ENCODE data around the gene LIMCH1. TPM values are rescaled to one million over a fixed set of nuclear protein-coding genes. Genes with fewer than 3 reads are reported as not detected.

The LIMCH1 gene
- total RNA-seq, 1 experiment from 2014 or later = 19.7 TPM

DNA sequence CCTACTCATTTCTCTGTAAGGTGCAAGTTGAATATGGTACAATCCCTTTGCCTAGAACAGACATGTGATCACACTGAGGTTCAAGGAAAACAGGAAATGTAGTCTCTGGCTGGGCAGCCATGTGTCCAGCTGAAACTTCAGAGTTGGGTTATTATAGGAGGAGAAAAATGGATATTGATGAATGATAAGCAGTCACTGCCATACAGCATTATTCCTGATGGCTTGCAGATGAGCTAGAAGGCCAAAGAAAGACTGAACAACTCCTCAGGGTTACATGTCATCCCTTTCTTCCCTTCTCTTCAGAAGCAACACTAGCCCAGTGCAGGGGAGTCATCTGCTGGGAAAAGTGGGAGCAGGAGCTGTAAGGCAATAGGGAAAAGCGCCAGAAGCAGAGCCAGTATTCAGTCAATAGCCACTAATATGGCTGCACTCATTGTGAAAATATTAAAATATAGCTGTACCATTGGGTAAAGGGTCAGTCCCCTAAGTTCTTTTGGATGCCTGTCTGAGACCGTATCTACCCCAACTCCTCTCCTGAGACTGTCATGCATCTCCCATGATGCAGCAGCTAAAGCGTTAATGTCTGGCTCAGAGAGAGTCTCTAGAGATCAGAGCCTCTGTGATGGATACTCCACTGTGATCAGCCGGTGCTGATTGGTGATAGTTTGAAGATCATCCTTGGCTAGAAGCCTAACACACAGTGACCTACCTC lies 190.1 kb downstream of the LIMCH1 start:
- POLR2A ChIA-PET (ENCODE audit: unreplicated experiment) = no interaction called here
- H2AFZ ChIP-seq (ENCODE audit: low read length) = no peak overlapping the region
- H3K27ac ChIP-seq (ENCODE audit: low read length) = no peak overlapping the region
- intact Hi-C loops (cut with micrococcal nuclease) = no loop called here
- H3K27me3 ChIP-seq (ENCODE audit: low read length) = no peaks in the 10 kb centered on the region
- DNase-seq = no peak
- no peak for TF ChIP-seq EZH2 (IDR thresholded peaks at IDR 0.05; ENCODE audit: low read length, unreplicated experiment)
- no peaks in the 10 kb centered on the region for H4K20me1 ChIP-seq (ENCODE audit: low read length)
- H3K4me1 ChIP-seq (ENCODE audit: insufficient read depth, low read length) = no peaks in the 10 kb centered on the region
- no peaks in the 10 kb centered on the region for H3K79me2 ChIP-seq (ENCODE audit: low read length)
- ATAC-seq = no peak
- no peak overlapping the region for H3K9ac ChIP-seq (ENCODE audit: low read length)
- H3K4me3 ChIP-seq (ENCODE audit: low read length) = no peak overlapping the region
- H3K9me2 ChIP-seq (replicated peaks; ENCODE audit: low read length) = no peaks in the 10 kb centered on the region
- CTCF ChIA-PET = no interaction called here
- H3F3A ChIP-seq (ENCODE audit: low read length, unreplicated experiment) = no peaks in the 10 kb centered on the region
- H3K36me3 ChIP-seq (ENCODE audit: low read depth, low read length) = no peaks in the 10 kb centered on the region
- H3K9me3 ChIP-seq (ENCODE audit: low read length) = no peaks in the 10 kb centered on the region
- no TSS peak for BruUV-seq (replicated peaks)
- H3K4me2 ChIP-seq (ENCODE audit: low read length) = no peak overlapping the region

- no peak overlapping the region for H3K4me2 ChIP-seq (ENCODE audit: low read length)
- POLR2A ChIA-PET (ENCODE audit: unreplicated experiment) = no interaction called here
- no peak overlapping the region for H3K4me3 ChIP-seq (ENCODE audit: low read length)
- no peaks in the 10 kb centered on the region for H3K9me2 ChIP-seq (replicated peaks; ENCODE audit: low read length)
- no peaks in the 10 kb centered on the region for H3K4me1 ChIP-seq (ENCODE audit: insufficient read depth, low read length)
- H2AFZ ChIP-seq (ENCODE audit: low read length) = no peak overlapping the region
- no peaks in the 10 kb centered on the region for H3K36me3 ChIP-seq (ENCODE audit: low read depth, low read length)
- CTCF ChIA-PET = no interaction called here
- no peak overlapping the region for H3K27ac ChIP-seq (ENCODE audit: low read length)
- ATAC-seq = no peak
- H3K79me2 ChIP-seq (ENCODE audit: low read length) = no peaks in the 10 kb centered on the region
- DNase-seq = peak; percentile 21
- no peaks in the 10 kb centered on the region for H3K27me3 ChIP-seq (ENCODE audit: low read length)
- BruUV-seq (replicated peaks) = no TSS peak
- H3K9ac ChIP-seq (ENCODE audit: low read length) = no peak overlapping the region
- H3K9me3 ChIP-seq (ENCODE audit: low read length) = no peaks in the 10 kb centered on the region
- H3F3A ChIP-seq (ENCODE audit: low read length, unreplicated experiment) = no peaks in the 10 kb centered on the region
- intact Hi-C loops (cut with micrococcal nuclease) = no loop called here
- H4K20me1 ChIP-seq (ENCODE audit: low read length) = no peaks in the 10 kb centered on the region
- TF ChIP-seq CTCF (conservative IDR thresholded peaks at IDR 0.05; ENCODE audit: low read depth, low read length) = no peak
- no peak for TF ChIP-seq EZH2phosphoT487 (IDR thresholded peaks at IDR 0.05; ENCODE audit: borderline replicate concordance, low read length)
- no peak for TF ChIP-seq EZH2 (IDR thresholded peaks at IDR 0.05; ENCODE audit: low read length, unreplicated experiment)
Measured at GRCh38 chr4:41728573-41728913, 190.6 kb downstream of the LIMCH1 start.

DNA sequence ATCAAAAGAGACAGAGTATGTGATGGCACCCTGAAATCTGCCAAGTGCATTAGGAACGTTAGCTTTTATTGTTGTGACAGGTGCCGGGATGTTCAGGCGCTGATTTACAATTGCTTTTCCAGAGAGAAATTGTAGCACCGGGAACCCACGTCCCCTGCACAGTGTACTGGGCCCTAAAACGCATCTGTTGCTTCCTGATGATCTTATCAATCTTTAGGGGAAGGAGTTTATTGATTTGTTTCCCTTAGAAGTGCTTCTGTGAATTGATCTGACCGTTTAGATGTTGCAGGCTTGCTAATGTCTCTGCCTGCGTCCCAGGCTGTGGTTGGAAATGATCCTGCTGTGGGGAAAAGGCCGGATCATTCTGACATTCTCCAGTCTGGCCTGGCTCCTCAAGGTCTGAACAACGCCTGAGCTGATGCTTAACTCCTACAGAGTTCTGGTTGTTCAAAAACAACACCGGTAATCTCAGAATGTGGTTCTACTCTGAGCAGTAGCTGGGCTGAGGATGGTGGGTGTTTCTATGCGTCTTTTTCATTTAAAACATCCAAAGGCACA lies 193.7 kb downstream of the LIMCH1 start:
- ChIA-PET POLR2A (ENCODE audit: unreplicated experiment) (no interaction called here), CTCF (no interaction called here)
- Histone ChIP-seq H3K4me1 (ENCODE audit: insufficient read depth, low read length) (no peaks in the 10 kb centered on the region), H3K4me3 (ENCODE audit: low read length) (no peak overlapping the region), H2AFZ (ENCODE audit: low read length) (no peak overlapping the region), H3K9ac (ENCODE audit: low read length) (no peak overlapping the region), H3K9me2 (replicated peaks; ENCODE audit: low read length) (no peaks in the 10 kb centered on the region), H3K79me2 (ENCODE audit: low read length) (no peaks in the 10 kb centered on the region), H3K4me2 (ENCODE audit: low read length) (no peak overlapping the region), H3K36me3 (ENCODE audit: low read depth, low read length) (no peaks in the 10 kb centered on the region), H3K27ac (ENCODE audit: low read length) (no peak overlapping the region), H3K9me3 (ENCODE audit: low read length) (no peaks in the 10 kb centered on the region), H3F3A (ENCODE audit: low read length, unreplicated experiment) (no peaks in the 10 kb centered on the region), H4K20me1 (ENCODE audit: low read length) (no peaks in the 10 kb centered on the region), H3K27me3 (ENCODE audit: low read length) (no peaks in the 10 kb centered on the region)
- no peak for ATAC-seq
- intact Hi-C loops (cut with micrococcal nuclease) = no loop called here
- no TSS peak for BruUV-seq (replicated peaks)
- TF ChIP-seq CTCF (conservative IDR thresholded peaks at IDR 0.05; ENCODE audit: low read depth, low read length) = no peak
- no peak for TF ChIP-seq EZH2phosphoT487 (IDR thresholded peaks at IDR 0.05; ENCODE audit: borderline replicate concordance, low read length)
- TF ChIP-seq EZH2 (IDR thresholded peaks at IDR 0.05; ENCODE audit: low read length, unreplicated experiment) = no peak
- no peak for DNase-seq

All from PC-3 (cell line).